GM19438 (cell line): ENCODE measurements around the gene ITLN1.

Experiments used
- ATAC-seq: cut with Tn5 transposase; IDR thresholded peaks from one replicate; pipeline ENCODE4 v1.9.1; 2021; ENCODE audit warnings: low read depth; ENCODE audit not compliant: unreplicated experiment

The ITLN1 gene

DNA sequence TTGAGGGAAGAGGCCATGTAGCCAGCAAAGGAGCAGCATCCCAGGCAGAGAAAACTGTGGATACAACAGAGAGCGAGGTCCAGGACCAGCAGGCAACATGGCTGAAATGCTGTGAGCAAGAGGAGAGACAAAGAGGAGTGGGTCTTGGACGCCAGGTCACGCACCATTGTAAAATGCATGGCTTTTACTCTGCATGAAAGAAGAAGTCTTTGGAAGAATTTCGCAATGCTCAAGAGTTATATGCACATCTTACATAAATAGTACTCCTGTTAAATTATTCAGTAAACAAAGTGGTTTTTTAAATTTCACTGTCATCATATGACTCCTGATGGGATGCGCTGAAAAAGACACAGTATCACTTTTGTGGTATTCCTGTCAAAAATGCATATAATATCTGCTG lies 25.8 kb downstream of the ITLN1 start:
- no peak for ATAC-seq

DNA sequence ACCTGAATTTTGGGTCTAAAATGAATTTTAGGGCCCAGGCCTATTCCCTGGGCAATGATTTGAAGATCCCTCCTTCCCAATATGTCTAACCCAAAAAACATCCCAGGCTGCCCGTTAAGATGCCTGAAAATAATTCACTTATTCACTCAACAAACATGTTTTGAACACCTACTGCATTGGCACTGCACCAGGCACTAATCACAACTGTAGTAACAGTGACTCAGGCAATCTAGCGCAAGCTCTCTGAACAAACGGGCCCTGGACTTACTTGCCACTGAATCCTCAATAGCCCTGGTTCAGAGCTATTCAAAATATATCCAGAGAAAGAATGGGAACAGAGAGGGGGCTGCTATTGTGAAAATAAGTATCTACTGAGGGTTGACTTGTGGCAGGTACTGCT lies 26.5 kb downstream of the ITLN1 start:
- ATAC-seq: no peak

DNA sequence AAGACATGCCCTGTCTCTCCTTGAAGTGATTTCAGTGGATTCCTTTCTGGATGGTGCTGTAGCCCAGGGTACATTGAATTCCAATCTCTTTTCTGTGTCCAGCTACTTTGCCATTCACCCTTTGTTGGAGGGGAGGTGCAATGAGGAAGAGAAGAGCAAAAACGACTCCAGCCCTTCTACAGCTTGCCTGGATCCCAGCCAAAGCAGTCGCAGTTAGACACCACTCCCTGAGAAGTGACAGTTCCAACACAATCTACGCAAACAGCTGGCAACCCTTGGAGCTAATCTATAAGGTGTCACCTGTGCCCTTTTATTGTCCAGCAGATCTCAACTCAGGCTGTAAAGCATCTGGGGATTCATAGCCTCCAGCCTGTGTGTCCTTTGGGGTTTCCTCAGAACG lies 26.9 kb downstream of the ITLN1 start:
- ATAC-seq: no peak

DNA sequence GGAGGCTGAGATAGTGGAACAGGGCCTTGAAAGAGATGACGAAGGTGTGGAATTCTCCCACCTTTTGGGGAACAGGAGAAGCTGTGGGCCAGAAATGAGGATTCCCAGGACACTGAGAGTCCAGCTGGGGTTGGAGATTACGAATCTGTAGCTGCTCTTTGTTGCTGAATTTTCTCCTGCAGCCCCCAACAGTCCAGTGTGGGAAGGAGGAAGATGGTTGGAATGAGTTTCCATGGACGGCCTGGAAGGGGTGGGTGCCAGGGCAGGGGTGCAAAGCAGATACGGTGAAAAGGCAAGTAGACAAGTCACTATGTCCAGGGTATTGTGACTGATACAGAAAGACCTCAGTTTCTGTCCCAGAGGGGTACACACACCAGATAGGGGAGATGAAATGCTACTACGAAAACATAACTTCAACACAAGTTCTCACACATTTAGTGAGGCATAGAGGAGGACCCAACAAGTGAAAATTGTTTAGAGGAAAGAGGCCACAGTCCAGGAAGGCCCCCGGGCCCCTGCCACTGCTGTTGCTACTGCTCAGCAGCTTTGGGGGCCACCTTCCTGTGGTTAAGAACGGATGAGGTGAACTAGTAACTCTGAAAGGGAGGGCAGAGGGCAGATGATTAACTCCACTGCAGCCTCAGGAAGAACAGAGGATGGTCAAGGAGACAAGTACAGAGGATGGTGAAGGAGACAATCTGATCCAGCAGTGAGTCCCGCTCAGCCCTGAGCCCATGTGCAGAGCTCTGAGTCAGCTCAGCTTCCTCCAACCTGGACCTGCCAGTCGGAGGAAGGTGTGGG lies 29.6 kb downstream of the ITLN1 start:
- ATAC-seq: peak; percentile 90

DNA sequence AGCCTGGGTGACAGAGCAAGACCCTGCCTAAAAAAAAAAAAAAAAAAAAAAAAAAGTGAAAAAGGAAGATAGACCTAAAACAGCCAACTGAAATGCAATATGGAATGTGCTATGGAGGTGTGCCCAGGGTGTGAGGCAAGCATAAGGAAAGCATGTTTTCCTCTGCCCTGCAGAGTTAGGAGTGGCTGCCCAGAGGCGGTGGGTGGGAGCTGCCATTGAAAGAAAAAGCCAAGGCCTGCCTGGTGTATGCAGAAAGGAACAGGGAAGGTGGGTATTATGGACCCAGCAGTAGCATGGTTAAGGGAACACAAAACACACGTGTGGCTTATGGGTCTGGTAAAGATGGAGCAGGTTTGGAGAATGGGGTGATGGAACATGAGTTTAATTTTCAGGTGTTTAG lies 31.2 kb downstream of the ITLN1 start:
- ATAC-seq: no peak

DNA sequence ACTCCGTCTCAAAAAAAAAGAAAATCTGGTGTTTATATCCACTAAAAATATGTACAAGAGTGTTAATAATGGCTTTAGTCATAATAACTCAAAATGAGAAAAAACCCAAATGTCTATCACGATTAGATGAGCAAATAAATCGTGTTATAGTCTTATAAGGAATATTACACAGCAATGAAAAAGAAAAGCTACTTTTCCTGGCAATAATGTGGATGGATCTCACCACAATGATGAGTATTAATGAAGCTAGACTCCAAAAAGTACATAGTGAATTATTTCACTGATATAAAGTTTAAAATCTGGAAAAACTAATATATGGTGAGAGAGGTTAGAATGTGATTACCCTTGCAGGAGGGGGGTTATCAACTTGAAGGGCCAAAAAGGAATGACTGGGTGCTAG lies 32.0 kb downstream of the ITLN1 start:
- ATAC-seq: no peak

DNA sequence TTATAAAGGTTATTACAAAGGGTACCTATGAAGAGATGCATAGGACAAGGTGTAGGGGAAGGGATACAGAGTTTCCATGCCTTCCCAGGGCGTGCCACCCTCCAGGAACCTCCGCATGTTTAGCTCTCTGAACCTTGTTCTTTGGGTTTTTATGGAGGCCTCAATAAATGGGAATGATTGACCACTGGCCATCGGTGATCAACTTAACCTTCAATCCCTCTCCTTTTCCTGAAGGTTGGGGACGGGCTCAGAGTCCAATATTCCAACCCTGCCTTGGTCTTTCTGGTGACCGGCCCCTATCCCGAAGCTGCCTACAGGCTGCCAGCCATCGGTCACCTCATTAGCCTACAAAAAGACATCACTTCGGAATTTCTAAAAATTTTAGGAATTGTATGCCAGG lies 34.0 kb downstream of the ITLN1 start:
- ATAC-seq: no peak

DNA sequence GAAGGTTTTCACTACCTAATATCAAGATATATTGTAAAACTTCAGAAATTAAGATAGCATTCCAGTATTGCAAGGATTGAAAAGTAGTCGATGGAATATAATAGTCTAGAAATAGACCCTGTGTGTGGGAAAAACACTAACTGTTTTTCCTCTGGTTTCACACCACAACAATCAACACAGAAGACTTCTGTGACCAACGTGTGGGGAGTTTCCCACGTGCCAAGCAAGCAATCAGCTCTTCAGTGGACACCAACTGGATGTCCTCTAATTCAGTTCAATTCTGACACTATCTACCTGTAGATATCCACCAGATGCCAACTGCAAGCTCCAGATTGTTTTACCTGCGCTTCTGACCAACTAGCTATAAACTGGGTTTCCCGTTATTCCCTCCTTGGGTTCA lies 34.4 kb downstream of the ITLN1 start:
- no peak for ATAC-seq

DNA sequence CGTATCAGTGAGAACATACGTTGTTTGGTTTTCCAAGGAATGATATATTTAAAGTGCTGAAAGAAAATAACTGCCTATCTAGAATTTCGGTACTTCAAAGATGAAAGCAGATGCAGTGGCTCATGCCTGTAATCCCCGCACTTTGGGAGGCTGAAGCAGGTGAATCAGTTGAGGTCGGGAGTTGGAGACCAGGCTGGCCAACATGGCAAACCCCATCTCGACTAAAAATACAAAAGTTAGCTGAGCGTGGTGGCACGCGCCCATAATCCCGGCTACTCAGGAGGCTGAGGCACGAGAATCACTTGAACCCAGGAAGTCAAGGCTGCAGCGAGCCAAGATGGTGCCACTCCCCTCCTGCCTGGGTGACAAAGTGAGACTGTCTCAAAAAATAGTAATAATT lies 38.7 kb downstream of the ITLN1 start:
- ATAC-seq: no peak

DNA sequence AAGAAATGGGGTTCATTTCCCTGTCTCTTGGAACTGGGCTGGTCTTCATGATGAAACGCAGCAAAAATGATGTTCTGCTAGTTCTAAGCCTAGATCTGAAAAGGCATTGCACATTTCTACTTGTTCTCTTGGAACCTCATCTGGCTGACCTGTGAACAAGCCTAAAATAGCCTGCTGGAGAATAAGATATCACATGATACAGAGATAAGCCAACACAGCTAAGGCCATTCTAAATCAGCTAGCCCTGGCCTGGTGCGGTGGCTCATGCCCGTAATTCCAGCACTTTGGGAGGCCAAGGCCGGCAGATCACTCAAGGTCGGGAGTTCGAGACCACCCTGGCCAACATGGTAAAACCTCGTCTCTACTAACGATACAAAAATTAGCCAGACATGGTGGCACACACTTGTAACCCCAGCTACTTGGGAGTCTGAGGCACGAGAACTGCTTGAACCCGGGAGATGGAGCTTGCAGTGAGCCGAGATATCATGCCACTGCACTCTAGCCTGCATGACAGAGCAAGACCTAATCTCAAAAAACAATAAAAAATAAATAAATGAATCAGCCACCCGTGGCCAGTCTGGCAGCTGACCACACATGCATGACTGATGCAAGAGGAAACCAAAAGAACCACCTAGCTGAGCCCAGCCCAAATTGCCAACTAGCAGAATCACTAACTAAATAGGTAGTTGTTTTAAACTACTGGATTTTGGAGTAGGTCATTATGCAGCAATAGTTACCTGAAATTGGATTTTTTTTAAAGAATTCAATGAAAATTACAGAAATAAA lies 40.3 kb downstream of the ITLN1 start:
- ATAC-seq: no peak

DNA sequence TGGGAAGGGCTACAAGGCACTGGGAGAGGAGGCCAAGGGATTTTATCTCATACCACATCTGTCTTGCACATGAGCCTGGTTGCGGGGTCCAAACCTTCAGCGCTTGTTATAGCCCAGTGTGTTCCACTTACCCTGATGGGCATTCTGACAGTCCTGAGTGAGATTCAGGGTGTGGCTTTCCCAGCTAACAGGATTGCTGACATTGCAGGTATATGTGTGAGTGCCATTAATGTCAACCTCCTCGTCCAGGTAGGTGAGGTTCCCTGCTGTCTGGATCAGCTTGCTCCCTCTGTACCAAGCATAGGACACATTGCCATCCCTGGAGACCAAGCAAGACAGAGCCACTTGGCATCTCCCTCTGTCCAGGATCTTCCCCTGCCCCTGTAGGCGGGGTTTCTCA lies 43.9 kb downstream of the ITLN1 start:
- ATAC-seq: no peak

DNA sequence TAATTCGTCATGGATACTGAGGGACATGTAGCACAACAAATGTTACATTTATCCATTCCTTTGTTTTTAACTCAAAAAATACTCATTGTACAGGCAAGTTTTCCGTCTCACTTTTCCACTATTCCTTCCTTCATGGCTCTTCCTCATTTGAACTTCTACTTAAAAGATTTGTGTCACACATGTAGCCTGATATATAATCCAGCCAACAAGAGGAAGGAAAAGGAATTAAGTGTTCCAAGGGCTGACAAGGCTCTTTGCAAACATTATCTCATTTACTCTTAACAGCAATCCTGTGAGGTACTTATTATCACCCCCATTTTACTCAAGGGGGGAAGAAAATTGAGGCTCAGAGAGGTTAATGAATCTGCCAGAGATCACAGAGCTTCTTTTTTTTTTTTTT lies 45.2 kb downstream of the ITLN1 start:
- no peak for ATAC-seq

DNA sequence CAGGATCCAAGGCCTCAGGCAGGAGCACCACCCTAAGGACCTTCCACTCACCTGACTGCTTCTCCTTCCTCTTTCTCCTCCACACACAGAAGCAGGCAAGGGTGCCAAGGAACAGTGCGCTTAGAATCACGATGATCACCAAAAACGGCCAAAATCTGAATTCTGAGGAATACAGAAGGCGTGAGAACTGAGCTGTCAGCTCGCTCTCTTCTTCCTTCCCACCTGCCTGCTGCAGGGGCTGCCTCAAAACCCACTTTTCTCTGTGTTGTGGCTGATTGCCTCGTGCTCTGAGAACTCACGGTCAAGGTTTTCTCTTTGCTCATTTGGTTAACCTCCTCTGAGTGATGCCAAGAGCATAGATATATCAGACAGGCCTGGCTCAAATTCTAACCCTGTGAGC lies 46.1 kb downstream of the ITLN1 start:
- ATAC-seq: no peak

DNA sequence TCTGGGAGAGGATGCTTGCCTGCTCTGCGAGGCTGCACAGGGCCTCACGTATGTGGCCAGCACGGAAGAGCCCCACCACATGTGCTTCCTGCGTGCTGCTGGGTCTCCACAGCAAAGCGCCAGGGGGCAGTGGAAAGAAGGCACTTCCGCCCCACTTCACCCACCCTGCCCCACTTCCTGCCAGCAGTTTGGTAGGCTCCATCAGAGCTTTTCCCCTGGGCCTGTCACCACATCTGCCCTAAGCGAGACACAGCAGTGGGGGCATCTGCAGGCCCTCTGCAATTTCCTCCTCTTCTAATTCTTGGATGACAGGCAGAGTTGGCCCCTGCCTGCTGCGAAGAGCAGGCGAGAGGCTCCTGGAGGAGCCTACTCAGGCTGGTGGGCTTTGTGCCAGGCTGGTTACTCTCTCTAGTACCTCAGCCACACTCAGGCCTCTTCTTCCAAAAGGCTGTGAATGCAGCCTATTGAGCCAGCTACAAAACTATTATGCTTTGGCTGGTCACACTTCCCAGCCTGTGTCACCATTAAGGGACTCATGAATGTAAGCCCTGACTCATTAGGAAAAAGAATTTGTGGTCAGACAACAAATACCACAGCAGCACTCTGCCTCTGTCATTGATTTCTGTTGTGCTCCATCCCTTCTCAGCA lies 47.3 kb downstream of the ITLN1 start:
- ATAC-seq: peak; percentile 87

DNA sequence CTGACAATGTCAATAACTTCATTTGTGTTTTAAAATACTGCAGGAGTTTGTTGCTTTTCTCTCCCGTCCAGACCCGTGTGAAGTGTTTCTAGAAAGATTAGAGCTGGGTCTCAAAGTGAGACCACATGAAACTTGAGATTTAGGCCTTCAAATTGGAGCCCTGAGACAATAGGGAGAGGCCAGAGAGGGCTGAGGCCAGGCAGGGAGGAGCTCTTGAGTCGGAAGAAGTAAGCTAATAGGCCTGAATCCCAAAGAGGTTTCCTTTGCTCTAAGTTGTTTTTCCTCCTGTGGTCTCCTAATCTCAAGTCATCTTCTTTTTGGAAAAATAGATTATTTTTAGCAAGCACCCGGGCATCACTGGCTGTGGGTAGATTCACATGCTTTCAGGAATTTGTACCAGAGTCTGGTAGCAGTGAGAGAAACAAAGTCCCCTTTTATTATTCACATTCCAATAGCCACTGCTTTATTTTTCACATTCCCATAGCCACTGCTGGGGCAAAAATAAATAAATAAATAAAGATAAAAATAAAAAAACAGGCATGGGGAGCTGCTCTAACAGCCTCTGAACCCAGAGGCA lies 47.9 kb downstream of the ITLN1 start:
- no peak for ATAC-seq

DNA sequence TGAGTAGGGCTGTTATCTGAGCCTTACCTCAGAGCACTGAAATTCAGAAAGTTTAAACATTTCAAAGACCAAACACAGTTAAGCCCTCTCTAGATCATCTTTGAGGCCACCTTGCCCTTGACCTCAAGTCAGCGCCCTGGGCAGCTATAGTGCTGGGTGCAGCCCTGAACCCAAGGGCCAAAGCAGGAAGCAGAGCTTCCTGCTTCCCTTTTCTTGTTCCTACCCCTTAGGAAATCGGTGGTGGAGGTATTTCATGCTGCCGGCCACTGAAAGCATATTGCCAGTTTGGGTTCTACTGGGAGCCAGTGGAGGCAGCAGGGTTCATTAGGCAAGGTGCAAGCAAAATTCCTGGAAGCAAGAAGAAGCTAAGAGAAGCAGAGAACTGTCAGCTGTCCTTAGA lies 48.4 kb downstream of the ITLN1 start:
- no peak for ATAC-seq

DNA sequence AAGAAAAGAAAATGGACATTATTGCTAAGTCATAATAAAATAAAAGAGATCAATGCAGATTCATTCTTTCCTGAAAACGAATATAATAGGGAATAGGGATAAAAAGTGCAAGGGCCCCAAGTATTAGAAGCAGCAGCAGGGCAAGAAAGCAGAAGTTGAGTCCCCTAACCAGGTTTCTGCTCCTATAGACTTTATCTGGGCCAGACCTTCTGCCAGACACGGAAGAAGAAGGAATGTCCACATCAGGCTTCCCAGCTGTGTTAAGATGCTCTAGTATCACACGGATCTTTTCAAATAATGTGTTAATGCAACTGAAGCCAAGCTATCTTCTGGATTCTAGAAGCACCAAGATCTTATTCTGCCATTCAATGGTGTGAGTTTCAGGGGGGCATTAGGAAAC lies 49.2 kb downstream of the ITLN1 start:
- ATAC-seq: no peak

DNA sequence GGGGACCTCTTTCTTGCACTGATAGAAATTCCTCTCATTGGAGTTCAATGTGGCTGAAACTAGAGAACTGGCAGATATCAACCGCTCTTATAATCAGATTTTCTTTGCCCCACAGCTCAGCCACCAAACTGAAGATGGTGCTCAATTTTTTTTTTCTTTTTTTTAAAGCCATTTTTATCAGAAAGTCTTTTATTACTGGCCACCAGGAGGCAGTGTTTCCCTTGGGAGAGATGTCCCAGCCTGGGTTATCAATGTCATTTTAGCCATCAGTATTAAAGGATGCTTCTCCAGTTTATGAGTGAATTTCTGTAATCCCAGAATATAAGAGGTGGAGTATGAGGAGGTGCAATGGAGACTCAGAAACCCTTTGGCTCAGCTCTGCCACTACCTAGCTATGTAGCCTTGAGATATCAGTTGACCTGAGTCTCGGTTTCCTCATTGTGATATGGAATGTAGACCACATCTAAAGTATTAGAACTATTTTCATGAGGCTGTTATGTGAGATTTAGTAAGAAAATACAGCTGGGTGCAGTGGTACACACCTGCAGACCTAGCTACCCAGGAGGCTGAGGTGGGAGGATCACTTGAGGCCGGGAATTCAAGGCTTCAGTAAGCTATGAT lies 49.9 kb downstream of the ITLN1 start:
- no peak for ATAC-seq

DNA sequence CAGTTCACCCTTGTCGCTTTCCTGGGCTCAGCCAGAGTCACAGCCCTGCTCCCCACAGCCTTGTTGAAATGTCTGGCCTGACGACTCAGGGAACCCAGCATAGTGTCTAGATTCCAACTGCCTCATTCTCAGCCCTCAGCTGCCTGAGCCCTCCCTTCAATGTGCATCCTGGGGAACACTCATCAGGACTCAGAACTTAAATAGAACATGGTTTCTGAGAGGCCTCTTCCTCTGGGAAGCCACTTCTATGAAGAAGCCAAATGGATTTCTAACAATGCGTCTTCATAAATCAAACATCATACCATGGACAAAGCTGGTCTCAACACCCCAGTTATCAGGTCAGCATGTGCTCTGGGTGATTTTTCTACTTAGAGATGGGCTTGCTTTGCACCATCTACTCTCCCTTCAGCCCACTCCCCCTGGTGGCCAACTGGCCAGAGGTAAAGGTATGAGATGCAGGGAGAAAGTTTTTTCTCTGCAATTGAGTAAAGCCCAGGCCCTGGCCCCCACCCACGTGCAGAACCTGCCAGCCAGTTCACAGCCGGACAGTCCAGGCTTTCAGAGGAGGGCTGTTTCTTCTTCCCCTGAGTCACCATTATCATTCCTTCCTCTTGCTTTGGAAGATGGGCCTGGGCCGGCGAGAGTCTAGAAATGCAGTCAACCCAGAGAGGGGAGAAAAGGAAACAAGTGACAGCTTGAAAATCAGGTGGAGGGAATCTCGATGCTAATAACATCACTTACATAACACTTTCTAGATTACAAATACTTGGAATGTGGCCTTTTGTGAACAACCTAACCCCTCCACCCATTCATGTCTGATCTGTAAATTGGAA lies 54.4 kb downstream of the ITLN1 start:
- ATAC-seq: peak; percentile 74

DNA sequence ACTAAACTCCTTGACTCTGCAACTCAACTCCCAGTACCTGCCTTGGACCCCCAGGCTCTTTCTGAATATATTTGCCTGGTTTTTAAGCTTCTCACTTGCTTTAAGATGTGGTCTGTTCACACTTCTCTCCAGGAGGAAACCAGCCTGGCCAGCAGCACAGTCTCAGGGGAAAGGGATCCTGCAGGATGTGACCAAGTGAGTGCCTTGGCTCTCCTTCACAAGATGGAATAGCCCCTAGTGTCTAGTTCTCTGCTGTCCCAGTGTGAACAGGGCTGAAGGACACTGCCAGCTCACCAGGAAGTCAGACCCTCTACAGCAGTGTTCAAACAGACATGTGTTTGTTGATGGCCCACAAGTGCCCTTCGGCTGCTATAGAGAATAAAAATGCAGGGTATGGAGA lies 55.2 kb downstream of the ITLN1 start:
- ATAC-seq: no peak
